MM.1S (cell line): ENCODE data around the gene TMCO1.

Source experiments
- DNase-seq: peaks from one replicate; pipeline ENCODE4 v3.0.0-alpha.2; 2015
- H2AFZ ChIP-seq: fragments of 300-600 bp; sonication (generic); 2 replicates; pipeline ENCODE4 v1.6.0; 2016; ENCODE audit warnings: antibody characterized with exemption, low read length
- H3F3A ChIP-seq: fragments of 300-600 bp; sonication (generic); 2 replicates; pipeline ENCODE4 v1.6.1; 2016; ENCODE audit warnings: mild to moderate bottlenecking, antibody characterized with exemption, low read length, moderate library complexity, mixed read lengths; ENCODE audit not compliant: insufficient read depth
- H3K27ac ChIP-seq: fragments of 300-600 bp; sonication (generic); 2 replicates; pipeline ENCODE4 v1.5.1; 2016; ENCODE audit warnings: mild to moderate bottlenecking, low read length
- H3K27me3 ChIP-seq: fragments of 300-600 bp; sonication (generic); replicated peaks from 2 replicates; pipeline ENCODE4 v1.6.0; 2016; ENCODE audit warnings: low read length; ENCODE audit not compliant: insufficient read depth
- H3K36me3 ChIP-seq: fragments of 300-600 bp; sonication (generic); replicated peaks from 2 replicates; pipeline ENCODE4 v1.6.1; 2016; ENCODE audit warnings: mild to moderate bottlenecking, low read length, mixed read lengths; ENCODE audit not compliant: insufficient read depth
- H3K4me1 ChIP-seq: fragments of 300-600 bp; sonication (generic); 2 replicates; pipeline ENCODE4 v1.6.1; 2016; ENCODE audit warnings: low read length, mixed read lengths
- H3K4me2 ChIP-seq: fragments of 300-600 bp; sonication (generic); 2 replicates; pipeline ENCODE4 v1.6.0; 2016; ENCODE audit warnings: low read depth, low read length
- H3K4me3 ChIP-seq: fragments of 300-600 bp; sonication (generic); 2 replicates; pipeline ENCODE4 v1.5.1; 2016; ENCODE audit warnings: low read length, mixed read lengths
- H3K79me2 ChIP-seq: fragments of 300-600 bp; sonication (generic); 2 replicates; pipeline ENCODE4 v1.6.1; 2016; ENCODE audit warnings: mixed run types, low read length, mixed read lengths
- H3K9ac ChIP-seq: fragments of 300-600 bp; sonication (generic); 2 replicates; pipeline ENCODE4 v1.6.1; 2016; ENCODE audit warnings: low read length, mixed read lengths
- H3K9me2 ChIP-seq: fragments of 300-600 bp; sonication (generic); replicated peaks from 2 replicates; pipeline ENCODE4 v1.6.1; 2016; ENCODE audit warnings: mild to moderate bottlenecking, low read length, mixed read lengths; ENCODE audit not compliant: insufficient read depth
- H3K9me3 ChIP-seq: fragments of 300-600 bp; sonication (generic); replicated peaks from 2 replicates; pipeline ENCODE4 v1.6.1; 2016; ENCODE audit warnings: mild to moderate bottlenecking, low read length, mixed read lengths; ENCODE audit not compliant: insufficient read depth
- H4K20me1 ChIP-seq: fragments of 300-600 bp; sonication (generic); 2 replicates; pipeline ENCODE4 v1.6.1; 2016; ENCODE audit warnings: mild to moderate bottlenecking, low read length, moderate library complexity, mixed read lengths; ENCODE audit not compliant: insufficient read depth
- EZH2 ChIP-seq: fragments of 300-600 bp; sonication (generic); optimal IDR thresholded peaks from 2 replicates; pipeline ENCODE3; 2017; ENCODE audit warnings: low read depth, mild to moderate bottlenecking, antibody characterized with exemption, low read length, mixed read lengths
- EZH2phosphoT487 ChIP-seq: fragments of 300-600 bp; sonication (generic); IDR thresholded peaks from 2 replicates; pipeline ENCODE4 v1.6.1; 2018; ENCODE audit warnings: antibody characterized with exemption, low read length
- TF ChIP-seq, protein P1 (sequence below): fragments of 300-600 bp; sonication (generic); IDR thresholded peaks from 2 replicates; pipeline ENCODE4 v1.5.1; 2016; ENCODE audit warnings: antibody characterized with exemption, low read length, mixed read lengths

TMCO1 gene

DNA sequence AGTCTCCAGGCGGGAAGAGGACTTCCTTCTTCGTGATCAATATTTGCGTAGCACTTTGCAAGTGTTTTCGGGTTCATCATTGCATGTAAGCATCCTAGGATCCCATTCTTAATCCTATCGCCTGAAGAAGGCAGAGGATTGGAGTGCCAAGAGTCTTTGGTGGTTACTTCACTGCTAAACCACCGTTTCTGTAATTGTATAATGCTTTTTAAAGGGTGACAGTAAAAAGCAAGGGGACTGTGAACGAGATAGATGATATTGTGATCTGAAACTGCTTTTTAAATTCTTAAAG, 70.0 kb downstream of the TMCO1 start:
- Histone ChIP-seq H3K36me3 (peaks cover 4% of the 10 kb centered on the region; the same call in 1 of the 2 replicates), H3K4me3 (peak overlapping the region; percentile 74), H3K27me3 (no peaks in the 10 kb centered on the region), H3K9ac (peak overlapping the region; percentile 48; the same call in 1 of the 2 replicates), H3K9me3 (no peaks in the 10 kb centered on the region), H3K27ac (peak overlapping the region; percentile 15; the same call in 1 of the 2 replicates), H3K4me2 (peak overlapping the region; percentile 79), H3F3A (peaks cover 17% of the 10 kb centered on the region), H3K4me1 (peaks cover 10% of the 10 kb centered on the region), H3K9me2 (no peaks in the 10 kb centered on the region), H3K79me2 (peaks cover 37% of the 10 kb centered on the region), H2AFZ (peak overlapping the region; percentile 98), H4K20me1 (no peaks in the 10 kb centered on the region)
- TF ChIP-seq EZH2phosphoT487 (no peak), EZH2 (no peak)
- TF ChIP-seq, protein P1, sequence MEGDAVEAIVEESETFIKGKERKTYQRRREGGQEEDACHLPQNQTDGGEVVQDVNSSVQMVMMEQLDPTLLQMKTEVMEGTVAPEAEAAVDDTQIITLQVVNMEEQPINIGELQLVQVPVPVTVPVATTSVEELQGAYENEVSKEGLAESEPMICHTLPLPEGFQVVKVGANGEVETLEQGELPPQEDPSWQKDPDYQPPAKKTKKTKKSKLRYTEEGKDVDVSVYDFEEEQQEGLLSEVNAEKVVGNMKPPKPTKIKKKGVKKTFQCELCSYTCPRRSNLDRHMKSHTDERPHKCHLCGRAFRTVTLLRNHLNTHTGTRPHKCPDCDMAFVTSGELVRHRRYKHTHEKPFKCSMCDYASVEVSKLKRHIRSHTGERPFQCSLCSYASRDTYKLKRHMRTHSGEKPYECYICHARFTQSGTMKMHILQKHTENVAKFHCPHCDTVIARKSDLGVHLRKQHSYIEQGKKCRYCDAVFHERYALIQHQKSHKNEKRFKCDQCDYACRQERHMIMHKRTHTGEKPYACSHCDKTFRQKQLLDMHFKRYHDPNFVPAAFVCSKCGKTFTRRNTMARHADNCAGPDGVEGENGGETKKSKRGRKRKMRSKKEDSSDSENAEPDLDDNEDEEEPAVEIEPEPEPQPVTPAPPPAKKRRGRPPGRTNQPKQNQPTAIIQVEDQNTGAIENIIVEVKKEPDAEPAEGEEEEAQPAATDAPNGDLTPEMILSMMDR: no peak
- no peak for DNase-seq

DNA sequence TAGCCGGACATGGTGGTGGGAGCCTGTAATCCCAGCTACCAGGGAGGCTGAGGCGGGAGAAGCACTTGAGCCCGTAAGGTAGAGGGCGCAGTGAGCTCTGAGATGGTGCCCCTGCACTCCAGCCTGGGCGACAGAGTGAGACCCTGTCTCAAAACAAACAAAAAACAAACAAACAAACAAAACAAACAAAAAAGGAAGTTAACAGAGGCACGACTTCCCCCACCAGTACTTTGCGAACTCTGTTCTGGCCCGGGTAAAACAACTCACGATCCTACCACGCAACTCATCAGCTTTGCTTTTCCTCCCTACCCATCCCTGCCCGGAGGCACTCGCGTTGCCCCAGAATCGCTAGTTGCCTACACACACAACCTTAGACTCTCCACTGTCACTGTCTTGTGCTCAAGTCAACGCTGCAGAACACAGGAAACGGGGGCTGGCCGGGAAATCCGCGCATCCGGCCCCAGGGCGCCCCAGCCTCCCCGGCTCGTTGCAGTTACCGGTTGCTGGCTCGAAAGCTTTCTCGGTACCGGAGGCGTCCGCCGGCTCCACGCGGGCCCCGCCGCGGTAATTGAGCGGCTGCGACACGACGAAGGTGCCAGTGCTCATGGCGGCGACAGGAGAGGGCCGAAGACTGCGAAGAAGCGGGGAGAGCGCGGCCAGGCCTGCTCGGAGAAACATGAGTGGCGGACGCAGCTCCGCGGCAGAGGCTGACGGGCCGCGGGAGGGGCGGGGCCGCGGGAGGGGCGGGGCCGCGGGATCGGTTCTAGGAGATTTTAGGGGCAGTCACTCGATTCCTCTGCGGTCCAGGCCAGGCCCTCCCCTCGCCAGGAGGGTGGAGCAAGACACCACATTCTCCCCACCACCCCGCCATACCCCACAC, 70.5 kb downstream of the TMCO1 start, which contains the start of gene ALDH9A1:
ALDH9A1 (minus strand) TSS at position 682 of the 880 bp plus-strand sequence; CDS start at position 678, 4 bp downstream.
- TF ChIP-seq, protein P1: peak; percentile 51
- TF ChIP-seq EZH2: no peak
- Histone ChIP-seq H3K27ac (peak within 1 kb of the TSS; percentile 78), H3K4me2 (peak within 1 kb of the TSS; percentile 79), H2AFZ (peak within 1 kb of the TSS; percentile 98), H3K9me3 (no peaks in the 10 kb centered on the region), H3K79me2 (peaks cover 37% of the 10 kb centered on the region), H4K20me1 (no peaks in the 10 kb centered on the region), H3K4me1 (peaks cover 10% of the 10 kb centered on the region), H3K9ac (peak within 1 kb of the TSS; percentile 79), H3K36me3 (peaks cover 4% of the 10 kb centered on the region; the same call in 1 of the 2 replicates), H3K4me3 (peak within 1 kb of the TSS; percentile 74), H3K27me3 (no peaks in the 10 kb centered on the region), H3F3A (peaks cover 17% of the 10 kb centered on the region), H3K9me2 (no peaks in the 10 kb centered on the region)
- DNase-seq: peak; percentile 91

DNA sequence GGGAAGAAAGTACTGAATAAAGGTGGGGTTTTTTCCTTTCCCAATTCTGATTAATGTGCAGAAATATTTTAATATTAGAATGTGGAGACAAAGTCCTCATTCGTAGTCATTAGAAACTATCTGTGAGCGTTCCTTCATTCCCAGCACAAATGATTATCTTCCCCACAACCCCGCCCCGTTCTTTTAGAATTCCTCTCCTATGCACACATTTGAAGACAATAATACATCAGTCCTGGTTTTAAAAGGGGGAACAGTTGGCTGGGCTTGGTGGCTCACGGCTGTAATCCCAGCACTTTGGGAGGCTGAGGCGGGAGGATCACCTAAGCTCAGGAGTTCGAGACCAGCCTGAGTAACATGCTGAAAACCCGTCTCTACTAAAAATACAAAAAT, 71.2 kb downstream of the TMCO1 start:
- peaks cover 17% of the 10 kb centered on the region for H3F3A ChIP-seq
- TF ChIP-seq EZH2 (no peak), EZH2phosphoT487 (no peak)
- TF ChIP-seq, protein P1: no peak
- H3K79me2 ChIP-seq: peaks cover 37% of the 10 kb centered on the region
- H3K4me2 ChIP-seq: peak overlapping the region; percentile 56
- H3K9ac ChIP-seq: peak overlapping the region; percentile 79; the same call in 1 of the 2 replicates
- no peak overlapping the region for H2AFZ ChIP-seq
- no peaks in the 10 kb centered on the region for H3K27me3 ChIP-seq
- no peak for DNase-seq
- no peaks in the 10 kb centered on the region for H4K20me1 ChIP-seq
- peak overlapping the region; percentile 78; the same call in 1 of the 2 replicates for H3K27ac ChIP-seq
- H3K36me3 ChIP-seq: peaks cover 4% of the 10 kb centered on the region; the same call in 1 of the 2 replicates
- H3K4me1 ChIP-seq: peaks cover 10% of the 10 kb centered on the region
- H3K4me3 ChIP-seq: peak overlapping the region; percentile 74
- no peaks in the 10 kb centered on the region for H3K9me3 ChIP-seq
- H3K9me2 ChIP-seq: no peaks in the 10 kb centered on the region
